GM12874 (cell line): ENCODE measurements around the gene CEP104.

Experiments
- TF ChIP-seq, protein P1 (sequence below): IDR thresholded peaks from 2 replicates; pipeline ENCODE4 v1.5.1; 2011; ENCODE audit warnings: low read depth, mild to moderate bottlenecking, control low read depth, low read length, moderate library complexity; ENCODE audit not compliant: insufficient read depth

Gene CEP104

DNA sequence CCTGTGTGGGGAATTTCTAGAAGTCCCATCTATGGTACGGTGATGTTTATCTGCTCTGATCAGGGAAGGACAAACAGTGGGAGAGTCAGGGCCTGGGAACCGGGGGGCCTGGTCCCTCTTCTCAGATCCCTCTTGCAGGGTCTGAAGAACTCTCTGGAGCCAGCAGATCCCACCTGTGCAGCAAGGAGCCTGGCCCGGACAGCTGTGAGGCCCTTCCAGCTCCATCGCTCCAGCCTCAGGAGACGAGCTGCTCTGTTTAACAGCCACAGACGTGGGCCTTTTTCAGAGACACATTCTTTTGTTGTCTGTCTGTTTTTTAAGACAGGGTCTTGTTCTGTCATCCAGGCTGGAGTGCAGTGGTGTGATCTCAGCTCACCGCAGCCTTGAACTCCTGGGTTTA, 28.6 kb upstream of the CEP104 start:
- TF ChIP-seq, protein P1, sequence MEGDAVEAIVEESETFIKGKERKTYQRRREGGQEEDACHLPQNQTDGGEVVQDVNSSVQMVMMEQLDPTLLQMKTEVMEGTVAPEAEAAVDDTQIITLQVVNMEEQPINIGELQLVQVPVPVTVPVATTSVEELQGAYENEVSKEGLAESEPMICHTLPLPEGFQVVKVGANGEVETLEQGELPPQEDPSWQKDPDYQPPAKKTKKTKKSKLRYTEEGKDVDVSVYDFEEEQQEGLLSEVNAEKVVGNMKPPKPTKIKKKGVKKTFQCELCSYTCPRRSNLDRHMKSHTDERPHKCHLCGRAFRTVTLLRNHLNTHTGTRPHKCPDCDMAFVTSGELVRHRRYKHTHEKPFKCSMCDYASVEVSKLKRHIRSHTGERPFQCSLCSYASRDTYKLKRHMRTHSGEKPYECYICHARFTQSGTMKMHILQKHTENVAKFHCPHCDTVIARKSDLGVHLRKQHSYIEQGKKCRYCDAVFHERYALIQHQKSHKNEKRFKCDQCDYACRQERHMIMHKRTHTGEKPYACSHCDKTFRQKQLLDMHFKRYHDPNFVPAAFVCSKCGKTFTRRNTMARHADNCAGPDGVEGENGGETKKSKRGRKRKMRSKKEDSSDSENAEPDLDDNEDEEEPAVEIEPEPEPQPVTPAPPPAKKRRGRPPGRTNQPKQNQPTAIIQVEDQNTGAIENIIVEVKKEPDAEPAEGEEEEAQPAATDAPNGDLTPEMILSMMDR, result no peak

DNA sequence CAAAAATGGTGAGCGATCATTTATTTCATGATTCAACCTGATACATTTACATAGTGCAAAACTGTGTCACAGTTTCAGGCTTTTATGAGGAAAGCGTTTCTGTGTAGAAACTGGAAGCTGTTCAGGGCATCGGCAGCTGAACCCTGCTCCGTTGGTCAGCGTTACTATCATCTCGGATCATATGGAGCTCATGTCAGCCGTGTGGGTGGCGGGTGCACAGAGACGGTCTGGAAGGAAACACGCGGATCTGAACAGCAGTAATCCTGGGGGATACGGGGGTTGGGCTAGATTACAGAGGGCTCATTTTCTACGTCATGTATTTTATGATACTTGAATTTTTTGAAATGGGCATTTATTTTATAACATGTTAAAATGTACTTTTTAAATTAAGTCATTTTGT, 28.0 kb upstream of the CEP104 start:
- TF ChIP-seq, protein P1, result no peak

- TF ChIP-seq, protein P1, result no peak
These were observed 26.3 kb upstream of the CEP104 start for GRCh38 chr1:3883194-3883925.

DNA sequence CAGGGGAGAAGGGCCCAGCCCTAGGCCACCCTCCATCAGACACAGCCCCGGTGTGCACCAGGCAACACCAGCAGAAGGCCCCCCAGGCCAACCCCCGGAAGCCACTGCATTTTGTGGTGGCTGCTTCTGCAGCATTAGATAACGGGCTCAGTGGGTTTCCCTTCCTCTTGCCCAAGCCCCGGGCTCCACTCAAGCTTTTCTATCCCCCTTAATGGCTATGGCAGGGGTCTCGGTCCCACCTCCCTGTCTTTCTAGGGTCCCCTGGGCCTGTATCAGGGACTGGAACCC, 24.1 kb upstream of the CEP104 start:
- TF ChIP-seq, protein P1, result no peak

- TF ChIP-seq, protein P1, result no peak
These were observed 23.6 kb upstream of the CEP104 start for GRCh38 chr1:3880429-3881192.

GRCh38 chr1:3879787-3880428, 22.9 kb upstream of the CEP104 start:
- TF ChIP-seq, protein P1, result no peak

DNA sequence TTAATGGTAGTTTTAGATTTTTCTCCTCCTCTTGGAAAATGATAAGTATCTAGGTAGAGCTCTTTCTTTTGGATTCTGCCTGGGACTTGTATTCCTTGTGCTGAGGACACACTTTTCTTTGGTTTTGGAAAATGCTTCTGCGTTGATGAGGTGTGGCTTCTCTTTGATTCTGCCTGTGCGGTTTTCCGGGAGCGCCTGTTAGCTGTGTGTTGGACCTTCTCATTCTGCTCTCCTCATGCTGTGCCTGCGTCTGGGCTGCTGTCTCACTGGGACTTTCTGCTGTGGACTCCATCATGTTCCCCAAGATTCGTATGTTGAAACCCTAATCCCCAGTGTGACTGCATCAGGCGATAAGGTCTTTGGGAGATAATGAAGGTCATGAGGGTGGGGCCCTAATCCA, 22.1 kb upstream of the CEP104 start:
- TF ChIP-seq, protein P1, result no peak
